ENCODE data around the gene TTC23.

TTC23 gene, protein sequence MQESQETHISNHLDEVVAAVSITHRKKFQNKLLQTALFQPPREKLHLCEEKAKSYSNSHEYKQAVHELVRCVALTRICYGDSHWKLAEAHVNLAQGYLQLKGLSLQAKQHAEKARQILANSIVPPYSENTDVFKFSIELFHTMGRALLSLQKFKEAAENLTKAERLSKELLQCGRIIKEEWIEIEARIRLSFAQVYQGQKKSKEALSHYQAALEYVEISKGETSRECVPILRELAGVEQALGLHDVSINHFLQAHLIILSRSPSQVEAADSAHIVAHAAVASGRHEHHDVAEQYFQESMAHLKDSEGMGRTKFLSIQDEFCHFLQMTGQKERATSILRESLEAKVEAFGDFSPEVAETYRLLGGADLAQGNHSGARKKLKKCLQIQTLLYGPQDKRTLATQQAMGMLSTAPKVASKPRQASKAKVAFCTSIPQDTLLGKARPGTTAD

DNA sequence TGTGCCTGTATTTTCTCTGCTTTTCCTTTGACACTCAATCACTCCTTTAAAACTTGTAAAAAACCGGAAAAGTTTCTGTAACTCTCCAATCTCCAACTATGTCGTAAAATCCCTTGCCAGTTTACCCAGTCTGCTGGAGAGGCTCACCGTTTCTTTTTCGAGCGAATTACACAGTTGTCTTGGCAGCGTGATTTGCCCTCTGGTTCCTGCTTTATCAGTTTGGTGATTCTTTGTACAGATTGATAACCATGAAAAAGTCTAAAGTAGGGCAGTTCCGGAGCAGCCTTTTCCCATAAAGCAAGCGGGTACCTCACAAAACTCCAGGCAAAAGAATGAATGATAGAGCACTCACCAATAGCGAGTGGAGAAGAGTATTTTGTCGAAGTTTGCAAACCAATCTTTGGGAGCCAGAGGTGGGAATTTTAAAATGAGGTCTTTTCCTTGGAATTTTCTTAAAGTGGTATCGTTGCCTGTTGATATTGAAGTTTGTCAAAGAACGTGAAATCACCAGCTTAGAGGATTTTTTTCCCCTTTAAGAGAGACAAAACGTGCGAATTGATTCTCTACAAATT, at the start of gene TTC23:
TSS of gene TTC23 (minus strand) at position 312 of the 572 bp plus-strand sequence. CDS start 20,869 bp downstream, outside the sequence.
- TF ChIP-seq, protein P1, sequence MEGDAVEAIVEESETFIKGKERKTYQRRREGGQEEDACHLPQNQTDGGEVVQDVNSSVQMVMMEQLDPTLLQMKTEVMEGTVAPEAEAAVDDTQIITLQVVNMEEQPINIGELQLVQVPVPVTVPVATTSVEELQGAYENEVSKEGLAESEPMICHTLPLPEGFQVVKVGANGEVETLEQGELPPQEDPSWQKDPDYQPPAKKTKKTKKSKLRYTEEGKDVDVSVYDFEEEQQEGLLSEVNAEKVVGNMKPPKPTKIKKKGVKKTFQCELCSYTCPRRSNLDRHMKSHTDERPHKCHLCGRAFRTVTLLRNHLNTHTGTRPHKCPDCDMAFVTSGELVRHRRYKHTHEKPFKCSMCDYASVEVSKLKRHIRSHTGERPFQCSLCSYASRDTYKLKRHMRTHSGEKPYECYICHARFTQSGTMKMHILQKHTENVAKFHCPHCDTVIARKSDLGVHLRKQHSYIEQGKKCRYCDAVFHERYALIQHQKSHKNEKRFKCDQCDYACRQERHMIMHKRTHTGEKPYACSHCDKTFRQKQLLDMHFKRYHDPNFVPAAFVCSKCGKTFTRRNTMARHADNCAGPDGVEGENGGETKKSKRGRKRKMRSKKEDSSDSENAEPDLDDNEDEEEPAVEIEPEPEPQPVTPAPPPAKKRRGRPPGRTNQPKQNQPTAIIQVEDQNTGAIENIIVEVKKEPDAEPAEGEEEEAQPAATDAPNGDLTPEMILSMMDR (IDR thresholded peaks at IDR 0.05) = no peak

DNA sequence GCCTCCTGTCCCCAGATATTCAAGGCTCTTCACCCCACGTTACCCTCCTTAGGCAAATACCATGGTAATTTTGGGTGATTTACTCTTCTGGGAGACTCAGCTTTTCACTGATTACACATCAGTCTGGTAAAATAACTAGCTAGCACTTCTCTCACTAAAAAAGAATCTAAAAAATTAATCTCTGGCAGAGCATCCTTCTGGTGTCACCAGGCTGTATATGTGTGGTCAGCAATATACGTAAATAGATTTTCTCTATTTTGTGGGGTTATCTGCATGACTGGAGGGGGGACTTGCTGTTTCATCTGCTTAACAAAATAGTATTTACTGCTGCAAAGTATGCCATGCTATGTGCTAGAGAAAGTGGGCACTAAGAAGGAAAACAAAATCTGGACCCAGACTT, 47.0 kb upstream of the TTC23 start:
- TF ChIP-seq, protein P1 (IDR thresholded peaks at IDR 0.05) = no peak

DNA sequence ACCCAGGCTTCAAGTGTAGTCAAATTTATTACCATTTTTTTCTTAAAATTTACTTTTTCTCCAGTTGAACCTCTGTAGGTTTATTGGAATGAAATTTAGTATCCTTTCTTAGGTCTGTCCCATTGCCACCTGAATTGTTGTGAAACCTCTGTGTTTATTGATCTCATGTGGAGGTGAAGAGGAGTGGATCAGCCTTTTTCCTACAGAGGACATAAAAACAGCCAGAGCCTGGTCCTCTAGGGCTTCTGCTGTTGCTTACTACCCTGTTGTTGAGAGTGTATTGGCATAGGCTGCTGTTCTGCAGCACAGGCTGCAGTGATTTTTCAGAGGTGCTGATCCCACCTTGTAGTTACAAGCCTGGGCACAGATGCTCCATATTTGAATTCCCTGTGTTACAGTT, 46.5 kb upstream of the TTC23 start:
- TF ChIP-seq, protein P1 (IDR thresholded peaks at IDR 0.05) = no peak

GRCh38 chr15:99291643-99292042, 42.3 kb upstream of the TTC23 start:
- TF ChIP-seq, protein P1 (IDR thresholded peaks at IDR 0.05) = no peak

DNA sequence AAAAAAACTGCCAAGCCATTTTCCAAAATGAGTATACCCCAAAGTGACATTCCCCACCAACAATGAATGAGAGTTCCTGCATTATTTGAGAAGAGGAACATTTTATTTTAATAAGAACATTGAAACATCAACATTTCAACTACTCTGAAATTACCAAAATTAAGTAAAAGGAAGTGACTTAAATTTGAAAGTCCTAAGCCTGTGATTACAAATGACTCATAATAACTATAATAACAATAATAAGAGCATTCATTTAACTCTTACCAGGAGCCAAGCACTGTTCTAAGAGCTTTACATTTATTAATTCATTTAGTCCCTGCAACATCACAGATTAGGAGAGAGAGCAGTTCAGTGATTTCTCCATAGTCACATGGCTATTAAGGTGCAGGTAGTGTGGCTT, 34.3 kb upstream of the TTC23 start:
- TF ChIP-seq, protein P1 (IDR thresholded peaks at IDR 0.05) = no peak

DNA sequence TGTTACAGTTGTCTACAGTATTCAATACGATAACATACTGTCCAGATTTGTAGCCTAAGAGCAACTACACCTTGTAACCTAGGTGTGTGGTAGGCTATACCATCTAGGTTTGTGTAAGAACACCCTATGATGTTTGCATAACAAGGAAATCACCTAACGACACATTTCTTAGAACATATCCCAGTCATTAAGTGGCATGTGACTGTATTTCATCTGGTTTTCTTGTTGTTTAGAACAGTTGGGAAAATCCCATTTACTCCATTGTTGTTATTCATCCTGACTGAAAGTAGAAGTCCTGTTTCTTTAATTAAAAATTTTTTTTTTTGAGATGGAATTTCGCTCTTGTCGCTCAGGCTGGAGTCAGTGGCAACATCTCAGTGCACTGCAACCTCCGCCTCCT, 33.2 kb upstream of the TTC23 start:
- TF ChIP-seq, protein P1 (IDR thresholded peaks at IDR 0.05) = no peak

DNA sequence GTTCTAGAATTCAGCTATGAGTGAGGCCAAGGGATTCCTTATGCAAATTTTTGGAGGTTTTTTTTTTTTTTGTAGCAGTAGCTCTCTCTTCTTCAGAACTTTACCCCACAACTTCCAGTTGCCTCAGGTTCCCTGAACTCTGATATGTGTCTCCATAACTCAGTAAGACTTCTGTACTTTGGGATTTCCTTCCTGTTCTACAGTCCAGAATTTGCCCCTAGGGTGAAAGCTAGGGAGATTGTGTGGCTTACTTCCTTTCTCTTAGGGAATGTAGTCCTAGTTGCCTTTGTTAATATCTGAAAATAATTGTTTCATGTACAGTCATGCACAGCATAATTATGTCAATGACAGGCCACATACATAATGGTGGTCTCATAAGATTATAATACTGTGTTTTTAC, 32.7 kb upstream of the TTC23 start:
- TF ChIP-seq, protein P1 (IDR thresholded peaks at IDR 0.05) = no peak
